ENCODE measurements around the gene C15orf62. TPM values are rescaled to one million over a fixed set of nuclear protein-coding genes. Genes with fewer than 3 reads are reported as not detected.
A peak's percentile ranks its signal among the peaks of the same experiment; 100 is the strongest.

The C15orf62 gene
- total RNA-seq, 4 donors from 2014 or later: 0.13 to 0.79 (median 0.22) TPM; not detected in 1

DNA sequence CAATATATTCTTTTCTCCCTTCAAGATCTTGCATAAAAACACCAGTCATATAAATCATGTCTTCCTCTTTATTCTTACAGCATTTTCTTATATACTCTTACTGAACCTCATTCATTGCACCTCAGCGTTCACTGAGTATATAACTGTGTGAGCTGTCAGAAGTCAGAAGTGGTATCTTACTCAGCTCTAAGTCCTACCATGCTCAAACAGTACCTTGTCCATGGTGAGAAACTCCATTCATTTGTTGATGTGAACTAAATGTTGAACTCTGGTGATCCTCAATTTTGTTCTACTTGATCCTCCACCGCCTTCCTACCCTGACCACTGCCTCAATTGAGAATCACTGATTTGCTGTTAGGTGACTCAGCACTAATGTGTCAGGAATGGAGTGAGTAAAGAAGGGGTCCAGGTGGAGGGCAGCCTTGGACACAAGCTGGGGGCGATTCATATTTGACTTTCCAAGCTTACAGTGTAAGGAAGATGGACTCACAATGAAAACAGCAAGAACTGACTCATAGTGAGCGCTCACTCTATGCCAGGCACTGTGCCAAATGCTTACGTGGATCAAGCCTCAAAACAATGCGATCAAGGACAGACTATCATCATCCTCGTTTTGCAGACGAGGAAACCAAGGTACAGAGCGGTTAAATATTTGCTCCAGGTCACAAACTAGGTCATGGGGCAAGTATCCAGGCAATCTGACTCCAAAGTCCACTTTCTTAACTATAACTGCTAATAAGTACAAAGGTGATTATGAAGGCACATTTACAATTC, 23.6 kb downstream of the C15orf62 start:
- peaks cover 4 to 14% of the 10 kb centered on the region in 2 donors for H3K4me1 ChIP-seq
- no peak overlapping the region for H3K4me3 ChIP-seq (replicated peaks in 1 of 3)
- H3K27me3 ChIP-seq: no peaks in the 10 kb centered on the region
- H3K27ac ChIP-seq: no peak overlapping the region
- TF ChIP-seq POLR2A (IDR thresholded peaks at IDR 0.05): no peak
- TF ChIP-seq, protein P1, sequence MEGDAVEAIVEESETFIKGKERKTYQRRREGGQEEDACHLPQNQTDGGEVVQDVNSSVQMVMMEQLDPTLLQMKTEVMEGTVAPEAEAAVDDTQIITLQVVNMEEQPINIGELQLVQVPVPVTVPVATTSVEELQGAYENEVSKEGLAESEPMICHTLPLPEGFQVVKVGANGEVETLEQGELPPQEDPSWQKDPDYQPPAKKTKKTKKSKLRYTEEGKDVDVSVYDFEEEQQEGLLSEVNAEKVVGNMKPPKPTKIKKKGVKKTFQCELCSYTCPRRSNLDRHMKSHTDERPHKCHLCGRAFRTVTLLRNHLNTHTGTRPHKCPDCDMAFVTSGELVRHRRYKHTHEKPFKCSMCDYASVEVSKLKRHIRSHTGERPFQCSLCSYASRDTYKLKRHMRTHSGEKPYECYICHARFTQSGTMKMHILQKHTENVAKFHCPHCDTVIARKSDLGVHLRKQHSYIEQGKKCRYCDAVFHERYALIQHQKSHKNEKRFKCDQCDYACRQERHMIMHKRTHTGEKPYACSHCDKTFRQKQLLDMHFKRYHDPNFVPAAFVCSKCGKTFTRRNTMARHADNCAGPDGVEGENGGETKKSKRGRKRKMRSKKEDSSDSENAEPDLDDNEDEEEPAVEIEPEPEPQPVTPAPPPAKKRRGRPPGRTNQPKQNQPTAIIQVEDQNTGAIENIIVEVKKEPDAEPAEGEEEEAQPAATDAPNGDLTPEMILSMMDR (IDR thresholded peaks at IDR 0.05): no peak
- no peaks in the 10 kb centered on the region for H3K9me3 ChIP-seq
- no peaks in the 10 kb centered on the region for H3K36me3 ChIP-seq
- DNase-seq: peak in 1 of 2 donors; percentile 16
- intact Hi-C loops (cut with DNase I): no loop called here
- 83 to 89% methylated on average over 9 of the region's 9 CpGs for WGBS, 2 donors

DNA sequence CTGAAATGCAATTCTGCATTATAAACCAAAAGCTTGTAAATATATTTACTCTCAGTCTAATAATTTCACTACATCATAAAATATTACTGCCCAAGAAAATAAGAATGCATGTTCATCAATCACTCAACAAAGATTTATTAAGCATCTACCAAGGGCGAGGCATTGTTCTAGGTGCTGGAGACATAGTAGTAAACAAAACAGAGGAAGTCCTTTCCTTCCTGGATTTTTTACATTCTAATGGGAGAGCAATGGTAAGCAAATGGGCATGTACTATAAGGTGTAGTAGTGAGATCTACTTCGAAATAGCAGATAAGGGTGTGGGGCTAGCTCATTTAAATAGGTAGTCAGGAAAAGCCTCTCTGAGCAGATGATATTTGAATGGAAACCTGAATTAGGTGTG, 26.3 kb downstream of the C15orf62 start:
- intact Hi-C loops (cut with DNase I): no loop called here
- WGBS, 2 donors: 77 to 78% methylated on average over 2 of the region's 2 CpGs
- H3K4me3 ChIP-seq (replicated peaks in 1 of 3): no peak overlapping the region
- H3K9me3 ChIP-seq: no peaks in the 10 kb centered on the region
- no peaks in the 10 kb centered on the region for H3K27me3 ChIP-seq
- DNase-seq: no peak
- no peak overlapping the region for H3K27ac ChIP-seq
- peaks cover 0 to 3% of the 10 kb centered on the region in 2 donors for H3K4me1 ChIP-seq
- TF ChIP-seq, protein P1 (IDR thresholded peaks at IDR 0.05): no peak
- TF ChIP-seq POLR2A (IDR thresholded peaks at IDR 0.05): no peak
- H3K36me3 ChIP-seq: no peaks in the 10 kb centered on the region

DNA sequence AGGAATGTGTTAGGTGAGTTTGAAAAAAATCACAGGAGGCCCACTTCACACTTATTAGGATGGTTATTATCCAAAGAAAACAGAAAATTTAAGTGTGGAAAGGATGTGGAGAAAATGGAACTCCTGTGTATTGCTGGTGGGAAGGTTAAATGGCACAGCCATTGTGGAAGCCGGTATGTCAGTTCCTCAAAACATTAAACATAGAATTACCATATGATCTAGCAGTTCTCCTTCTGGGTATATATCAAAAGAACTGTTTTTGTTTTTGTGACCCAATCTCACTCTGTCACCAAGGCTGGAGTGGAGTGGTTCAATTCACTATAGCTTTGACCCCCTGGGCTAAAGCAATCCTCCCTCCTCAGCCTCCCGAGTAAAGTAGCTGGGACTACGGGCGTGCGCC, 26.7 kb downstream of the C15orf62 start:
- H3K36me3 ChIP-seq: no peaks in the 10 kb centered on the region
- intact Hi-C loops (cut with DNase I): no loop called here

DNA sequence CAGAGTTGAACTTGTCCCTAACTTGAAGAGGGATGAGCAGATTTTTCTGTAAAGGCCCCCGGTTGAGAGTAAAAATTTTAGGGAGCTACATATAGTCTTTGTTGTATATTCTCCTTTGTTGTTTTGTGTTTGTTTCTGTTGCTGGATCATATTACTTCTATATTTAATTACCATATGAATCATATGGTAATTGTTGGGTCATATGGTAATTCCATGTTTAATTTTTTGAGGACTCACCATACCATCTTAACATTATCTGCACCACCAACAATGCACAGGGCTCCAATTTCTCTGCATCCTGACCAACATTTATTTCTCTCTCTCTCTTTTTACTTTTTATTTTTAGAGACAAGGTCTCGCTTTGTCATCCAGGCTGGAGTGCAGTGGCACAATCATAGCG, 29.7 kb downstream of the C15orf62 start:
- Histone ChIP-seq H3K4me3 (replicated peaks in 1 of 3) (no peak overlapping the region), H3K4me1 (peaks cover 0 to 3% of the 10 kb centered on the region in 2 donors), H3K27me3 (no peaks in the 10 kb centered on the region), H3K27ac (no peak overlapping the region), H3K36me3 (no peaks in the 10 kb centered on the region), H3K9me3 (no peaks in the 10 kb centered on the region)
- 96 to 99% methylated on average over 3 of the region's 3 CpGs for WGBS, 2 donors
- intact Hi-C loops (cut with DNase I): no loop called here
- no peak for DNase-seq
- no peak for TF ChIP-seq POLR2A (IDR thresholded peaks at IDR 0.05)
- TF ChIP-seq, protein P1 (IDR thresholded peaks at IDR 0.05): no peak

More for the DNA sequence above, 26.7 kb downstream of the C15orf62 start:
- DNase-seq: no peak
- Histone ChIP-seq H3K4me3 (replicated peaks in 1 of 3) (no peak overlapping the region), H3K9me3 (no peaks in the 10 kb centered on the region), H3K4me1 (peaks cover 0 to 3% of the 10 kb centered on the region in 2 donors), H3K27me3 (no peaks in the 10 kb centered on the region), H3K27ac (no peak overlapping the region)
- 92 to 95% methylated on average over 5 of the region's 5 CpGs for WGBS, 2 donors
- TF ChIP-seq, protein P1 (IDR thresholded peaks at IDR 0.05): no peak
- TF ChIP-seq POLR2A (IDR thresholded peaks at IDR 0.05): no peak

DNA sequence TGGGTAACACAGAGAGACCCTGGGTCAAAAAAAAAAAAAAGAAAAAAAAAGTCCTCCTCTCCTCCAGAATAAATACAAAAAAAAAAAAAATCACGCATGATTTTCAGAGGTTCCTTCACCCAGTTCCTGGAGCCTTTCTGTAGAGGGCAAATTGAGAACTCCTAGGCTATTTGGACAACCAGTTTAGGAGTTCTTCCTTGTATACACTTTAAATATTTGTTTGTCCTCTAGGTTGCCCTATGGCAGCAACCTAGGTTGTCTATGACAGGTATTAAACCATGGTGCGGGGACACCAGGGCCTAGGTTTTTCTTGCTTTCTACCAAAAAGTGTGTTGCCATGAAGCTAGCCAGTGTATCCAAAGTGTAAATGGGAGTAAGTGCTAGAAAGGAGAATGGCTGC, 33.3 kb downstream of the C15orf62 start:
- WGBS, 2 donors: 84 to 93% methylated on average over 2 of the region's 2 CpGs
- Histone ChIP-seq H3K36me3 (no peaks in the 10 kb centered on the region), H3K27me3 (no peaks in the 10 kb centered on the region), H3K4me3 (replicated peaks in 1 of 3) (no peak overlapping the region), H3K27ac (no peak overlapping the region), H3K9me3 (no peaks in the 10 kb centered on the region), H3K4me1 (peaks cover 10 to 15% of the 10 kb centered on the region in 2 donors)
- TF ChIP-seq POLR2A (IDR thresholded peaks at IDR 0.05): no peak
- TF ChIP-seq, protein P1 (IDR thresholded peaks at IDR 0.05): no peak
- intact Hi-C loops (cut with DNase I): no loop called here
- no peak for DNase-seq

Measured in thyroid gland (tissue), 4 donors.